PC-3 (cell line): ENCODE measurements around the gene CSF2. TPM values are rescaled to one million over a fixed set of nuclear protein-coding genes. Genes with fewer than 3 reads are reported as not detected.

Experiments
- ATAC-seq: fragments of 200-7000 bp; cut with Tn5 transposase; 2 replicates; pipeline ENCODE4 v1.9.1; 2020; ENCODE audit warnings: mild to moderate bottlenecking, moderate library complexity
- BruUV-seq: library from RNA; stranded (reverse); fragments of 400-500 nt; replicated peaks from 2 replicates; lab custom pipeline; 2021; lab: Mats Ljungman, UMichigan
- CTCF ChIA-PET: fragments of 300-600 bp; sonication (Branson Sonifier 250); formaldehyde crosslinking; loops from one replicate; lab custom pipeline; 2022; ENCODE audit warnings: antibody characterized with exemption; lab: Charles Lee
- POLR2A ChIA-PET: fragments of 300-600 bp; sonication (Branson Sonifier 250); formaldehyde crosslinking; loops from one replicate; lab custom pipeline; 2022; ENCODE audit warnings: antibody characterized with exemption; ENCODE audit not compliant: unreplicated experiment; lab: Charles Lee
- DNase-seq: peaks from one replicate; pipeline ENCODE4 v3.0.0-alpha.2; 2015
- H2AFZ ChIP-seq: fragments of 300-600 bp; sonication (generic); 2 replicates; pipeline ENCODE4 v1.6.0; 2016; ENCODE audit warnings: antibody characterized with exemption, low read length
- H3F3A ChIP-seq: fragments of 300-600 bp; sonication (generic); one replicate; pipeline ENCODE4 v1.6.0; 2017; ENCODE audit warnings: antibody characterized with exemption, low read length, control low read depth, mild to moderate bottlenecking; ENCODE audit not compliant: unreplicated experiment
- H3K27ac ChIP-seq: fragments of 300-600 bp; sonication (generic); 2 replicates; pipeline ENCODE4 v1.5.1; 2016; ENCODE audit warnings: mild to moderate bottlenecking, low read length
- H3K27me3 ChIP-seq: fragments of 300-600 bp; sonication (generic); 2 replicates; pipeline ENCODE4 v1.6.1; 2016; ENCODE audit warnings: low read length, mixed read lengths
- H3K36me3 ChIP-seq: fragments of 300-600 bp; sonication (generic); 2 replicates; pipeline ENCODE4 v1.6.1; 2016; ENCODE audit warnings: low read depth, mixed run types, low read length, mixed read lengths
- H3K4me1 ChIP-seq: fragments of 300-600 bp; sonication (generic); 2 replicates; pipeline ENCODE4 v1.5.1; 2016; ENCODE audit warnings: low read length; ENCODE audit not compliant: insufficient read depth
- H3K4me2 ChIP-seq: fragments of 300-600 bp; sonication (generic); 2 replicates; pipeline ENCODE4 v1.6.0; 2016; ENCODE audit warnings: low read length
- H3K4me3 ChIP-seq: fragments of 300-600 bp; sonication (generic); 2 replicates; pipeline ENCODE4 v1.5.1; 2016; ENCODE audit warnings: mild to moderate bottlenecking, low read length, mixed read lengths
- H3K79me2 ChIP-seq: fragments of 300-600 bp; sonication (generic); 2 replicates; pipeline ENCODE4 v1.6.1; 2017; ENCODE audit warnings: low read length, mixed read lengths
- H3K9ac ChIP-seq: fragments of 300-600 bp; sonication (generic); 2 replicates; pipeline ENCODE4 v1.6.0; 2016; ENCODE audit warnings: mild to moderate bottlenecking, low read length
- H3K9me2 ChIP-seq: fragments of 300-600 bp; sonication (generic); replicated peaks from 2 replicates; pipeline ENCODE4 v1.6.1; 2016; ENCODE audit warnings: mixed run types, low read length, mixed read lengths
- H3K9me3 ChIP-seq: fragments of 300-600 bp; sonication (generic); 2 replicates; pipeline ENCODE4 v1.6.1; 2016; ENCODE audit warnings: low read length, mixed read lengths
- H4K20me1 ChIP-seq: fragments of 300-600 bp; sonication (generic); 2 replicates; pipeline ENCODE4 v1.6.1; 2016; ENCODE audit warnings: low read length, mixed read lengths
- CTCF ChIP-seq: fragments of 300-600 bp; sonication (generic); conservative IDR thresholded peaks from 2 replicates; pipeline ENCODE4 v1.5.1; 2017; ENCODE audit warnings: antibody characterized with exemption, low read depth, mild to moderate bottlenecking, low read length
- EZH2 ChIP-seq: fragments of 300-600 bp; sonication (generic); IDR thresholded peaks from one replicate; pipeline ENCODE4 v1.6.1; 2017; ENCODE audit warnings: antibody characterized with exemption, mild to moderate bottlenecking, low read length; ENCODE audit not compliant: unreplicated experiment
- EZH2phosphoT487 ChIP-seq: fragments of 300-600 bp; sonication (generic); IDR thresholded peaks from 2 replicates; pipeline ENCODE4 v1.6.1; 2018; ENCODE audit warnings: mild to moderate bottlenecking, antibody characterized with exemption, low read length, borderline replicate concordance
- intact Hi-C: fragments of 100-400 bp; cut with micrococcal nuclease; formaldehyde crosslinking; loops from 2 replicates; pipeline ENCODE4 v1.9.0; 2023
- total RNA-seq: library from RNA; depleted of rRNA; stranded (reverse); fragments of >200 nt; gene quantifications from 2 replicates; pipeline ENCODE4 v1.2.3, GENCODE V29; 2014

The CSF2 gene
- total RNA-seq, 1 experiment from 2014 or later, result 93.6 TPM

DNA sequence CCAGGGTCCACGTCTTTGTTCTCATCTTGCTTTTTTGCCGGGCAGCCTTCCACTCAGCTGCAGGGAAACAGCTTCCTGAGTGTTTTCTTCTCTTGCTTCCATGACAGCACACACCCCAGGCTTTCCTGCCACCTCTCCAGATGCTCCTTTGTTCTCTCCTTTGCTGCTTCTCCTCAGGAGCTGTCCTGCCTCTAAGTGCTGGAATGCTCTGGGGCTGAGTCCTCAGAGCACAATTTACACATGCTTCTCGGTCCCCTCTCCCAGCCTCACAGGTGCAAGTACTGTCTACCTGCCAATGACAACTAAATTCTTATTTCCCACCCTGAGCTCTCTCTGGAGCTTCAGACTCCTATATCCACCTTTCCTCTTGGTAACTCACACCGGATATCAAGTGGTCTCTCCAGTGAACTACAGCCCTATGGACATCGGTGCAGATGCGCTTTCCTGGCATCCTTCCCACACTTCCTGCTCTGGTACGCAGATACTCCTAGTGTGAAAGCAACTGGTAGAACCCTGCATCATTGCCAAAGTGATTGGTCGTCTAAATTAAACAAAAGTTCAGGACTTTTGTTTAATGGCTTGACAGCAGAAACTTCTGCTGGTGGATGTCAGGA, 48.7 kb upstream of the CSF2 start:
- intact Hi-C loops, result no loop called here
- no peak overlapping the region for H3K9ac ChIP-seq
- BruUV-seq, result no TSS peak
- no peaks in the 10 kb centered on the region for H3K9me3 ChIP-seq
- POLR2A ChIA-PET, result interaction anchor here (0.5 kb wide), 1 partner anchor 110 kb away, joined by 5 read pairs; no protein-coding TSS in a partner anchor
- CTCF ChIA-PET, result no interaction called here
- H4K20me1 ChIP-seq, result no peaks in the 10 kb centered on the region
- no peak overlapping the region for H3K4me3 ChIP-seq
- no peaks in the 10 kb centered on the region for H3K27me3 ChIP-seq
- ATAC-seq (no peak), DNase-seq (no peak)
- H2AFZ ChIP-seq, result no peak overlapping the region
- H3K4me2 ChIP-seq, result no peak overlapping the region
- H3K9me2 ChIP-seq, result no peaks in the 10 kb centered on the region
- no peaks in the 10 kb centered on the region for H3K36me3 ChIP-seq
- H3K4me1 ChIP-seq, result peaks cover 9% of the 10 kb centered on the region; the same call in 1 of the 2 replicates
- no peaks in the 10 kb centered on the region for H3K79me2 ChIP-seq
- no peak overlapping the region for H3K27ac ChIP-seq
- TF ChIP-seq CTCF, result no peak
- TF ChIP-seq EZH2phosphoT487, result no peak
- no peak for TF ChIP-seq EZH2
- no peaks in the 10 kb centered on the region for H3F3A ChIP-seq

- ChIA-PET POLR2A (no interaction called here), CTCF (no interaction called here)
- no peak overlapping the region for H3K4me2 ChIP-seq
- no peaks in the 10 kb centered on the region for H3K27me3 ChIP-seq
- H3K4me1 ChIP-seq, result peaks cover 9% of the 10 kb centered on the region; the same call in 1 of the 2 replicates
- ATAC-seq (no peak), DNase-seq (no peak)
- H2AFZ ChIP-seq, result no peak overlapping the region
- no peaks in the 10 kb centered on the region for H3K9me3 ChIP-seq
- no peaks in the 10 kb centered on the region for H3K9me2 ChIP-seq
- no peaks in the 10 kb centered on the region for H3K36me3 ChIP-seq
- H3F3A ChIP-seq, result no peaks in the 10 kb centered on the region
- no peaks in the 10 kb centered on the region for H4K20me1 ChIP-seq
- no TSS peak for BruUV-seq
- intact Hi-C loops, result no loop called here
- no peak overlapping the region for H3K4me3 ChIP-seq
- H3K9ac ChIP-seq, result no peak overlapping the region
- H3K27ac ChIP-seq, result no peak overlapping the region
- no peak for TF ChIP-seq EZH2
- TF ChIP-seq CTCF, result no peak
- H3K79me2 ChIP-seq, result no peaks in the 10 kb centered on the region
Observed at GRCh38 chr5:132025403-132025971, 48.1 kb upstream of the CSF2 start.

DNA sequence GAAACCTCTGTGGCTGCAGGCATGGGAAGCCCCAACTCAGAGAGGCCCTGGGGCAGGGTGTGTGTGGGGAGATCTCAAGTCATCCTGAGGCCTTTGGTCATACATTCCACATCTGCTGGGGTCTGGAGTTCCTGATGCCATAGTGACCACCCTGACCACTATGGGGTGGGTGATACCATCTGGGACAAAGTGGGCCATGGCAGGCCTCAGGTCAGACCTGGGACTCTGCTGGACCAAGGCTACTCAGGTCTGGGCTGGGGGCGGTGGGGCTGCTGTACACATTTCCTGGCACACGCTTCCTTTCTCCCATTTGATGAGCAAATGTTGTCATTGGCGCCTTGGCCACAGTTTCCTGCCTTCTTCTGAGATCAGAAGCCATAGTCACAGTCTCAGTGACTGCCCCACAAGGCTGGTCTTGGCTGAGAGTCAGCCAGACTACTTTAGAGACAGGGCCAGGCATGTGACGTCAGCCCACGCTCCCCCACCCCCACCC, 47.0 kb upstream of the CSF2 start:
- peaks cover 9% of the 10 kb centered on the region; the same call in 1 of the 2 replicates for H3K4me1 ChIP-seq
- POLR2A ChIA-PET, result no interaction called here
- CTCF ChIA-PET, result no interaction called here
- H3K27me3 ChIP-seq, result no peaks in the 10 kb centered on the region
- DNase-seq (no peak), ATAC-seq (no peak)
- no peaks in the 10 kb centered on the region for H3K9me3 ChIP-seq
- H4K20me1 ChIP-seq, result no peaks in the 10 kb centered on the region
- no peak overlapping the region for H3K4me2 ChIP-seq
- intact Hi-C loops, result no loop called here
- H3K36me3 ChIP-seq, result no peaks in the 10 kb centered on the region
- no peak for TF ChIP-seq EZH2
- TF ChIP-seq EZH2phosphoT487, result no peak
- TF ChIP-seq CTCF, result no peak
- no peaks in the 10 kb centered on the region for H3K9me2 ChIP-seq
- no peak overlapping the region for H3K27ac ChIP-seq
- no TSS peak for BruUV-seq
- no peaks in the 10 kb centered on the region for H3K79me2 ChIP-seq
- H2AFZ ChIP-seq, result no peak overlapping the region
- H3K4me3 ChIP-seq, result no peak overlapping the region
- no peaks in the 10 kb centered on the region for H3F3A ChIP-seq
- no peak overlapping the region for H3K9ac ChIP-seq
